Measurements from ENCODE around the gene IFITM10.
"Not testable (repeated sequence)": the region's sequence is repeated elsewhere in the genome, so short reads cannot be mapped to it uniquely, and the experiment has no call there.

Gene IFITM10

GRCh38 chr11:1773131-1773993 is 23.0 kb upstream of the IFITM10 start:
- no peak overlapping the region for H3K4me3 ChIP-seq (ENCODE audit: low read depth, low read length)
- in situ Hi-C loops (cut with HindIII; ENCODE audit: low sequenced_read_pairs) = no loop called here
- no peak for TF ChIP-seq CTCF (IDR thresholded peaks at IDR 0.05; ENCODE audit: low read depth, low read length)
- DNase-seq (ENCODE audit: low read depth, low spot score) = no peak

GRCh38 chr11:1772270-1773130 is 22.1 kb upstream of the IFITM10 start:
- no peak overlapping the region for H3K4me3 ChIP-seq (ENCODE audit: low read depth, low read length)
- peak; percentile 96 for DNase-seq (ENCODE audit: low read depth, low spot score)
- TF ChIP-seq CTCF (IDR thresholded peaks at IDR 0.05; ENCODE audit: low read depth, low read length) = no peak
- in situ Hi-C loops (cut with HindIII; ENCODE audit: low sequenced_read_pairs) = no loop called here

- no peak for DNase-seq (ENCODE audit: low read depth, low spot score)
- no peak for TF ChIP-seq CTCF (IDR thresholded peaks at IDR 0.05; ENCODE audit: low read depth, low read length)
- in situ Hi-C loops (cut with HindIII; ENCODE audit: low sequenced_read_pairs) = no loop called here
- no peak overlapping the region for H3K4me3 ChIP-seq (ENCODE audit: low read depth, low read length)
These were observed 21.3 kb upstream of the IFITM10 start for GRCh38 chr11:1771700-1772099.

GRCh38 chr11:1771273-1771672 is 20.9 kb upstream of the IFITM10 start:
- in situ Hi-C loops (cut with HindIII; ENCODE audit: low sequenced_read_pairs) = no loop called here
- DNase-seq (ENCODE audit: low read depth, low spot score) = no peak
- TF ChIP-seq CTCF (IDR thresholded peaks at IDR 0.05; ENCODE audit: low read depth, low read length) = no peak
- H3K4me3 ChIP-seq (ENCODE audit: low read depth, low read length) = no peak overlapping the region

- in situ Hi-C loops (cut with HindIII; ENCODE audit: low sequenced_read_pairs) = no loop called here
- no peak overlapping the region for H3K4me3 ChIP-seq (ENCODE audit: low read depth, low read length)
- no peak for TF ChIP-seq CTCF (IDR thresholded peaks at IDR 0.05; ENCODE audit: low read depth, low read length)
- DNase-seq (ENCODE audit: low read depth, low spot score) = no peak
These were observed 20.1 kb upstream of the IFITM10 start for GRCh38 chr11:1770528-1770927.

GRCh38 chr11:1770061-1770460 is 19.7 kb upstream of the IFITM10 start:
- DNase-seq (ENCODE audit: low read depth, low spot score) = no peak

GRCh38 chr11:1769304-1769936 is 19.0 kb upstream of the IFITM10 start:
- H3K4me3 ChIP-seq (ENCODE audit: low read depth, low read length); in situ Hi-C loops (cut with HindIII; ENCODE audit: low sequenced_read_pairs): not testable (repeated sequence)
- peak; percentile 31 for DNase-seq (ENCODE audit: low read depth, low spot score)

More at GRCh38 chr11:1770061-1770460, 19.7 kb upstream of the IFITM10 start:
- no peak for TF ChIP-seq CTCF (IDR thresholded peaks at IDR 0.05; ENCODE audit: low read depth, low read length)
- no peak overlapping the region for H3K4me3 ChIP-seq (ENCODE audit: low read depth, low read length)
- in situ Hi-C loops (cut with HindIII; ENCODE audit: low sequenced_read_pairs) = no loop called here
